ENCODE results near the gene GNE. TPM values are rescaled to one million over a fixed set of nuclear protein-coding genes. Genes with fewer than 3 reads are reported as not detected.
"Not testable (repeated sequence)": the region's sequence is repeated elsewhere in the genome, so short reads cannot be mapped to it uniquely, and the experiment has no call there.

GNE gene
- total RNA-seq (2021) (20.6 and 23.7 TPM in 2 replicates), Bru-seq, nascent RNA (percentile 63 among the genes with signal in this experiment), BruChase-seq, experiment 1, labeled RNA remaining after a 2-hour chase (percentile 72 among the genes with signal in this experiment), BruChase-seq, experiment 2, labeled RNA remaining after a 6-hour chase (percentile 68 among the genes with signal in this experiment)
- long read RNA-seq, full-length matches to known transcripts = 1 of 5 reads
- long read RNA-seq, partial matches to known transcripts = 0 of 5 reads
- long read RNA-seq, other reads (novel, unspliced or antisense) = 4 of 5 reads

GRCh38 chr9:36258208-36258995 is at the start of gene GNE:
Gene GNE, minus strand, starts transcription at chr9:36258448. Its CDS starts 9,093 bp downstream, at chr9:36249355.
- Histone ChIP-seq H3K27ac (ENCODE audit: low read depth, low read length, poor library complexity, severe bottlenecking) (peak within 1 kb of the TSS; percentile 88), H3K4me3 (ENCODE audit: low read depth, low read length, poor library complexity, severe bottlenecking) (peak within 1 kb of the TSS; percentile 96), H3K36me3 (ENCODE audit: insufficient read depth, low read length, poor library complexity, severe bottlenecking) (no peaks in the 10 kb centered on the region), H3K27me3 (replicated peaks; ENCODE audit: insufficient read depth, low read depth, low read length, poor library complexity) (no peaks in the 10 kb centered on the region), H3K9me3 (ENCODE audit: low read depth, low read length, poor library complexity, severe bottlenecking) (no peaks in the 10 kb centered on the region), H3K4me1 (ENCODE audit: insufficient read depth, low read length, poor library complexity, severe bottlenecking) (no peaks in the 10 kb centered on the region)
- peak; percentile 98 for DNase-seq (ENCODE audit: low spot score)
- intact Hi-C loops (cut with micrococcal nuclease; ENCODE audit: unreplicated experiment) = no loop called here
- TF ChIP-seq CTCF (conservative IDR thresholded peaks at IDR 0.05; ENCODE audit: low read depth, low read length) = no peak
- TF ChIP-seq EZH2 (IDR thresholded peaks at IDR 0.05; ENCODE audit: borderline replicate concordance, low read depth, low read length, poor library complexity, severe bottlenecking) = no peak
- ChIA-PET POLR2A (ENCODE audit: low non-redundant PET) (no interaction called here), CTCF (no interaction called here)
- no TSS peak for BruUV-seq (replicated peaks)

- POLR2A ChIA-PET (ENCODE audit: low non-redundant PET) = interaction anchor here (0.7 kb wide), 1 partner anchor 52 kb away, joined by 3 read pairs; no protein-coding TSS in a partner anchor
- no TSS peak for BruUV-seq (replicated peaks)
- no peak for TF ChIP-seq EZH2 (IDR thresholded peaks at IDR 0.05; ENCODE audit: borderline replicate concordance, low read depth, low read length, poor library complexity, severe bottlenecking)
- TF ChIP-seq CTCF (conservative IDR thresholded peaks at IDR 0.05; ENCODE audit: low read depth, low read length) = no peak
- no peak overlapping the region for H3K27ac ChIP-seq (ENCODE audit: low read depth, low read length, poor library complexity, severe bottlenecking)
- H3K4me3 ChIP-seq (ENCODE audit: low read depth, low read length, poor library complexity, severe bottlenecking) = no peak overlapping the region
- H3K27me3 ChIP-seq (replicated peaks; ENCODE audit: insufficient read depth, low read depth, low read length, poor library complexity) = no peaks in the 10 kb centered on the region
- CTCF ChIA-PET = interaction anchor here (1.2 kb wide), 1 partner anchor 22 kb away, joined by 3 read pairs; no protein-coding TSS in a partner anchor
- H3K9me3 ChIP-seq (ENCODE audit: low read depth, low read length, poor library complexity, severe bottlenecking) = no peaks in the 10 kb centered on the region
- H3K36me3 ChIP-seq (ENCODE audit: insufficient read depth, low read length, poor library complexity, severe bottlenecking) = no peaks in the 10 kb centered on the region
- intact Hi-C loops (cut with micrococcal nuclease; ENCODE audit: unreplicated experiment) = no loop called here
- DNase-seq (ENCODE audit: low spot score) = peak; percentile 9
- no peaks in the 10 kb centered on the region for H3K4me1 ChIP-seq (ENCODE audit: insufficient read depth, low read length, poor library complexity, severe bottlenecking)
Measured at GRCh38 chr9:36306471-36307306, 48.4 kb upstream of the GNE start.

- DNase-seq (ENCODE audit: low spot score); H3K27ac ChIP-seq (ENCODE audit: low read depth, low read length, poor library complexity, severe bottlenecking); H3K36me3 ChIP-seq (ENCODE audit: insufficient read depth, low read length, poor library complexity, severe bottlenecking); BruUV-seq (replicated peaks); POLR2A ChIA-PET (ENCODE audit: low non-redundant PET); H3K27me3 ChIP-seq (replicated peaks; ENCODE audit: insufficient read depth, low read depth, low read length, poor library complexity); H3K4me1 ChIP-seq (ENCODE audit: insufficient read depth, low read length, poor library complexity, severe bottlenecking); H3K9me3 ChIP-seq (ENCODE audit: low read depth, low read length, poor library complexity, severe bottlenecking); CTCF ChIA-PET; intact Hi-C loops (cut with micrococcal nuclease; ENCODE audit: unreplicated experiment); H3K4me3 ChIP-seq (ENCODE audit: low read depth, low read length, poor library complexity, severe bottlenecking): not testable (repeated sequence)
Measured at GRCh38 chr9:36304366-36304765, 46.1 kb upstream of the GNE start.

All from A673 (cell line).